Astrocyte of the cerebellum (primary cell): ENCODE results near the gene RTN3.

ENCODE experiments used
- DNase-seq: peaks from one replicate; pipeline ENCODE4 v3.0.0-alpha.2; 2011; ENCODE audit warnings: low read depth
- H3K4me3 ChIP-seq: 2 replicates; pipeline ENCODE4 v1.5.1; 2011; ENCODE audit warnings: mild to moderate bottlenecking, low read depth, low read length, moderate library complexity
- CTCF ChIP-seq: IDR thresholded peaks from 2 replicates; pipeline ENCODE4 v1.5.1; 2012; ENCODE audit warnings: low read length, low read depth, moderate library complexity, mild to moderate bottlenecking; ENCODE audit errors: missing control alignments
- in situ Hi-C: cut with HindIII; loops from 2 replicates; pipeline ENCODE4 v1.10.0; 2017; ENCODE audit warnings: low sequenced_read_pairs

Gene RTN3

DNA sequence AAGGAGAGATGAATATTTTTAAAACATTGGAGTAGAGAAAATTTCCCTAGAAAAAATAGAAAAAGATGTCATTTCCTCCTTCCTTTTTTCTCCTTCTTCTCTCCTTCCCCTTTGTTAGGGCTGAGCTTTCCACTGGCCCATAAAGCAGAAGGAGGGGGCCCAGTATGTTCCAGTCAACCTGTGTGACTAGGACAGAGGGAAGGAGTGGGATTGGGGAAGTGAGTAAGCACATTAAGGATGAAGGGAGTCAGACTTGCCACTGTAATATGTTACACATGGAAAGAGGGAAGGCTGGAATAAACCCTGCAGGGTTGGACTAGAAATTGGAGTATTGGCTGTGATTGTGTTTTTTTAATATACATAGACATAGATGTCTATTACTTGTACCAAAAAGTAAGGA lies 111.9 kb downstream of the RTN3 start:
- in situ Hi-C loops, result no loop called here
- no peak for TF ChIP-seq CTCF
- DNase-seq, result no peak
- H3K4me3 ChIP-seq, result no peak overlapping the region

GRCh38 chr11:63795066-63795465 lies 113.8 kb downstream of the RTN3 start:
- H3K4me3 ChIP-seq, result no peak overlapping the region
- TF ChIP-seq CTCF, result no peak
- in situ Hi-C loops, result no loop called here
- DNase-seq, result no peak

DNA sequence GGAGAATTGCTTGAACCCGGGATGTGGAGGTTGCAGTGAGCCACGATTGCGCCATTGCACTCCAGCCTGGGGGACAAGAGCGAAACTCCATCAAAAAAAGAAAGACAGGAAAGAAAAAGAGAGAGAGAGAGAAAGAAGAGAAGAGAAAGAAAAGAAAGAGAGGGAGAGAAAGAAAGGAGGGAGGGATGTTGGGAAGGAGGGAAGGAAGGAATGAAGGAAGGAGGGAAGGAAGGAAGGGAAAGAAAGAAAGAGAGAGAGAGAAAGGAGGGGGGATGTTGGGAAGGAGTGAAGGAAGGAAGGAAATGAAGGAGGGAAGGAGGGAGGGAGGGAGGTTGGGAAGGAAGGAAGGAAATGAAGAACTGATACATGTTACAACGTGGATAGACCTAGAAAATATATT lies 119.6 kb downstream of the RTN3 start:
- no peak for TF ChIP-seq CTCF
- no peak overlapping the region for H3K4me3 ChIP-seq
- no peak for DNase-seq
- in situ Hi-C loops, result no loop called here

DNA sequence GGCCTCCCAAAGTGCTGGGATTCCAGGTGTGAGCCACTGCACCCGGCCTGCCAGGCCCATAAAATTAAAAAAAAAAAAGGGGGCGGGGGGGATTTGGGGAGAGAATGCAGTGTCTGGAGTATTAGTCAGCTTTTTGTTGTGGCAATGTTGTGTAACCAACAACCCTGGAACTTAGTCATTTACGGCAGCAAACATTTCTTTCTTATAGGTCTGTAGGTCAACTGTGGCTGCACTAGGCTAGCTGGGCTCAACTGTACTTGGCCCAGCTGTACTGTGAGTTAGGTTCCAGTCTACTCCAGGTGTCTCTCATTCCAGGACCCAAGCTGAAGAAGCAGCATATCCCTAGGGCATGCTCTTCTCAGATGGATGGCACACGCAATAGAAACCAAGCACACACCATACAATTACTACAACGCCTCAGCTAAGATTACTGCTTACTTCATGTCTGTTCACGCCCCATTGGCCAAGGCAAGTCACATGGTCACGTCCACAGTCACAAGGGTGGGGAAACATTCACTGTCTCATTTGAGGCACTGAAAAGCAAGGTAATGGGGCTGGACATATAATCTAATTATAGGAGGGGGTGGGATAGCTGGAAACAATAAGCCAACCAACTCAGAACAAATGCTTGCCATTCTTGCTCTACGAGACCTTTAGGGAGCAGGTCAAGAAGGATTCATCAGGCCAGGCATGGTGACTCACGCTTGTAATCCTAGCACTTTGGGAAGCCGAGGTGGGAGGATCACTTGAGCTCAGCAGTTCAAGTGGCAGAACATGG lies 121.5 kb downstream of the RTN3 start:
- no peak for TF ChIP-seq CTCF
- DNase-seq, result no peak
- H3K4me3 ChIP-seq, result no peak overlapping the region
- in situ Hi-C loops, result no loop called here

DNA sequence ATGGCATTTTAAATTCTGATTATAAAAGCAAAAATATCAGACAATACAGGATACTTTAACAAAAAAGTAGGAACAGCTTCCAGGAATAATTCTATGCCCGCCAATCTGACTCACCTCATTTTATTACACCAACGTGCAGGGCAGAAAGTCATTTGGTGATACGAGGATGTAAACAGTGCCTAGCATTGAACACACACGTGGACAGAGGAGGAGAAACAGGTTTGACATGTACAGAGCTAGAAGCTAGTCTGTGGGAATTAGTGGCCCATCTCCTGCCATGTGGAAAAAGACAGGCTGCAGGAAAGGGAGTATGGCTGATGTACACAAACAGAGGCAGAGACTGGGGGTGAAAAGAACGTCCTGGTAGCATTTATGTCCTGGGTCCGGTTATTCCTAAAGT lies 123.0 kb downstream of the RTN3 start:
- in situ Hi-C loops, result no loop called here
- H3K4me3 ChIP-seq, result no peak overlapping the region
- DNase-seq, result no peak
- TF ChIP-seq CTCF, result no peak

DNA sequence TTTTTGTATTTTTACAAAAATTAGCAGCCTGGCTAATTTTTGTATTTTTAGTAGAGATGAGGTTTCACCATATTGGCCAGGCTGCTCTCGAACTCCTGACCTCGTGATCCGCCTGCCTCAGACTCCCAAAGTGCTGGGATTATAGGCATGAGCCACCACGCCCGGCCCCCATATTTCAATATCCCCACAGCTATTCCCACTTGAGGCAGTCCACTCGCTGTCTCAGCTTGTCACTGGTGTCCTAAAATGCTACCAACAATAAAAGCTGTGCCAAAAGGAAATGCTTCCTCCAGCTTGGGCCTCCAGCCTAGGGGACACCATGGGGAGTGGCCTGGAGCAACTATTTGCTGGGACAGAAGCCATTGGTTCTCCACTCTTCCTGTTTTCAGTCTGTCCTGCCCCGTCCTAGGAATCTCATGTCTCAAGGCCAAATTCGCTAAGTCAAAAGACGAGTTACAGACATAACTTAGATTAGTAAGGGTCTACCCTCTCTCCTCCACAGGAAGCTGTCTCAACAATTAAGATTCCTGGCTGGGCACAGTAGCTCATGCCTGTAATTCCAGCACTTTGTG lies 124.6 kb downstream of the RTN3 start:
- in situ Hi-C loops, result no loop called here
- no peak for TF ChIP-seq CTCF
- no peak for DNase-seq
- no peak overlapping the region for H3K4me3 ChIP-seq
